ENCODE measurements around the gene AMPH. TPM values are rescaled to one million over a fixed set of nuclear protein-coding genes. Genes with fewer than 3 reads are reported as not detected.
"Not testable (repeated sequence)": the region's sequence is repeated elsewhere in the genome, so short reads cannot be mapped to it uniquely, and the experiment has no call there.

The AMPH gene
- total RNA-seq, 3 donors from 2014 or later (not counting 1 experiment from before 2014, with no cell fraction given) = 0.18 TPM; not detected in 2

- peaks cover 3 to 16% of the 10 kb centered on the region in 2 donors for H3K27me3 Mint-ChIP-seq (ENCODE audit: low read depth in 2 of 2)
- DNase-seq = no peak
Measured at GRCh38 chr7:38574086-38574485, 57.1 kb downstream of the AMPH start.

GRCh38 chr7:38571620-38572019 lies 59.6 kb downstream of the AMPH start:
- H3K27me3 ChIP-seq (ENCODE audit: control insufficient read depth, insufficient read depth, low read length); H3K36me3 Mint-ChIP-seq; H3K4me3 Mint-ChIP-seq; H3K4me1 Mint-ChIP-seq; H3K4me1 ChIP-seq (ENCODE audit: control insufficient read depth, insufficient read depth, low read length); H3K27me3 Mint-ChIP-seq (ENCODE audit: low read depth in 2 of 2); DNase-seq; intact Hi-C loops (cut with micrococcal nuclease); H3K27ac Mint-ChIP-seq; H3K9me3 ChIP-seq (ENCODE audit: control insufficient read depth, insufficient read depth, low read length); H3K27ac ChIP-seq (ENCODE audit: low read length); ATAC-seq; H3K9me3 Mint-ChIP-seq; H3K36me3 ChIP-seq (ENCODE audit: control insufficient read depth, insufficient read depth, low read length); H3K4me3 ChIP-seq (ENCODE audit: low read length): not testable (repeated sequence)
- WGBS (ENCODE audit: insufficient coverage) = 89% methylated on average over 1 of the region's 2 CpGs

More at GRCh38 chr7:38574086-38574485, 57.1 kb downstream of the AMPH start:
- H3K27ac Mint-ChIP-seq = no peak overlapping the region
- TF ChIP-seq CTCF (IDR thresholded peaks at IDR 0.05) = no peak
- H3K4me3 ChIP-seq (ENCODE audit: low read length) = no peak overlapping the region
- H3K4me1 Mint-ChIP-seq = peaks cover 4 to 7% of the 10 kb centered on the region in 2 donors
- H3K27me3 ChIP-seq (ENCODE audit: control insufficient read depth, insufficient read depth, low read length) = no peaks in the 10 kb centered on the region
- intact Hi-C loops (cut with micrococcal nuclease) = no loop called here
- H3K9me3 ChIP-seq (ENCODE audit: control insufficient read depth, insufficient read depth, low read length) = peaks cover 7% of the 10 kb centered on the region
- H3K4me3 Mint-ChIP-seq = no peak overlapping the region
- H3K4me1 ChIP-seq (ENCODE audit: control insufficient read depth, insufficient read depth, low read length) = no peaks in the 10 kb centered on the region
- H3K36me3 ChIP-seq (ENCODE audit: control insufficient read depth, insufficient read depth, low read length) = no peaks in the 10 kb centered on the region
- no peak overlapping the region for H3K27ac ChIP-seq (ENCODE audit: low read length)
- no peak for ATAC-seq
- WGBS (ENCODE audit: insufficient coverage) = 88% methylated on average over 5 of the region's 5 CpGs
- H3K9me3 Mint-ChIP-seq = peaks cover 0 to 3% of the 10 kb centered on the region in 2 donors
- H3K36me3 Mint-ChIP-seq = peaks cover 7% of the 10 kb centered on the region

- DNase-seq (no peak), ATAC-seq (no peak)
- Mint-ChIP-seq H3K36me3 (no peaks in the 10 kb centered on the region), H3K4me1 (peaks cover 4 to 7% of the 10 kb centered on the region in 2 donors), H3K27ac (no peak overlapping the region), H3K27me3 (ENCODE audit: low read depth in 2 of 2) (peaks cover 0 to 10% of the 10 kb centered on the region in 2 donors), H3K4me3 (no peak overlapping the region), H3K9me3 (no peaks in the 10 kb centered on the region)
- no peaks in the 10 kb centered on the region for H3K36me3 ChIP-seq (ENCODE audit: control insufficient read depth, insufficient read depth, low read length)
- no peaks in the 10 kb centered on the region for H3K9me3 ChIP-seq (ENCODE audit: control insufficient read depth, insufficient read depth, low read length)
- no peak for TF ChIP-seq CTCF (IDR thresholded peaks at IDR 0.05)
- no peak overlapping the region for H3K4me3 ChIP-seq (ENCODE audit: low read length)
- WGBS (ENCODE audit: insufficient coverage) = 97% methylated on average over 2 of the region's 2 CpGs
- intact Hi-C loops (cut with micrococcal nuclease) = no loop called here
- no peak overlapping the region for H3K27ac ChIP-seq (ENCODE audit: low read length)
- no peaks in the 10 kb centered on the region for H3K4me1 ChIP-seq (ENCODE audit: control insufficient read depth, insufficient read depth, low read length)
- no peaks in the 10 kb centered on the region for H3K27me3 ChIP-seq (ENCODE audit: control insufficient read depth, insufficient read depth, low read length)
Measured at GRCh38 chr7:38568497-38568896, 62.7 kb downstream of the AMPH start.

GRCh38 chr7:38565289-38565688 lies 65.9 kb downstream of the AMPH start:
- ATAC-seq = no peak
- Mint-ChIP-seq H3K36me3 (no peaks in the 10 kb centered on the region), H3K27ac (no peak overlapping the region), H3K4me1 (peaks cover 0 to 2% of the 10 kb centered on the region in 2 donors), H3K9me3 (no peaks in the 10 kb centered on the region), H3K4me3 (no peak overlapping the region), H3K27me3 (ENCODE audit: low read depth in 2 of 2) (peaks cover 0 to 22% of the 10 kb centered on the region in 2 donors)
- Histone ChIP-seq H3K27ac (ENCODE audit: low read length) (no peak overlapping the region), H3K4me1 (ENCODE audit: control insufficient read depth, insufficient read depth, low read length) (no peaks in the 10 kb centered on the region), H3K4me3 (ENCODE audit: low read length) (no peak overlapping the region), H3K36me3 (ENCODE audit: control insufficient read depth, insufficient read depth, low read length) (no peaks in the 10 kb centered on the region), H3K9me3 (ENCODE audit: control insufficient read depth, insufficient read depth, low read length) (no peaks in the 10 kb centered on the region), H3K27me3 (ENCODE audit: control insufficient read depth, insufficient read depth, low read length) (no peaks in the 10 kb centered on the region)
- no peak for TF ChIP-seq CTCF (IDR thresholded peaks at IDR 0.05)
- 90% methylated on average over 2 of the region's 2 CpGs for WGBS (ENCODE audit: insufficient coverage)
- intact Hi-C loops (cut with micrococcal nuclease) = no loop called here
- no peak for DNase-seq

Measured in natural killer cell (primary cell).